GM23338 (cell line): Measurements from ENCODE around the gene TMEM204. TPM values are rescaled to one million over a fixed set of nuclear protein-coding genes. Genes with fewer than 3 reads are reported as not detected.

ENCODE experiments used
- ATAC-seq: fragments of 200-7000 bp; cut with Tn5 transposase; 3 replicates; pipeline ENCODE4 v1.9.1; 2020
- DNase-seq: peaks from one replicate; pipeline ENCODE4 v3.0.0-alpha.2; 2015; ENCODE audit warnings: low spot score
- H2AFZ ChIP-seq: fragments of 200-600 bp; sonication (generic); 2 replicates; pipeline ENCODE4 v1.8.0; 2016; ENCODE audit warnings: antibody characterized with exemption, mild to moderate bottlenecking, moderate library complexity
- H3F3A ChIP-seq: fragments of 200-600 bp; sonication (generic); replicated peaks from 2 replicates; pipeline ENCODE4 v1.8.0; 2017; ENCODE audit warnings: antibody characterized with exemption, mixed run types, low read depth
- H3K27ac ChIP-seq: fragments of 200-600 bp; sonication (generic); 2 replicates; pipeline ENCODE4 v1.6.1; 2016; ENCODE audit warnings: low read depth
- H3K27me3 ChIP-seq: fragments of 200-600 bp; sonication (generic); 2 replicates; pipeline ENCODE4 v1.8.0; 2016; ENCODE audit warnings: mild to moderate bottlenecking, mixed run types, moderate library complexity; ENCODE audit not compliant: insufficient read depth
- H3K36me3 ChIP-seq: fragments of 200-600 bp; sonication (generic); 2 replicates; pipeline ENCODE4 v1.8.0; 2016; ENCODE audit warnings: mild to moderate bottlenecking; ENCODE audit not compliant: insufficient read depth
- H3K4me1 ChIP-seq: fragments of 200-600 bp; sonication (generic); 2 replicates; pipeline ENCODE4 v1.8.0; 2016; ENCODE audit warnings: mild to moderate bottlenecking, moderate library complexity; ENCODE audit not compliant: insufficient read depth
- H3K4me2 ChIP-seq: fragments of 200-600 bp; sonication (generic); 2 replicates; pipeline ENCODE4 v1.7.1; 2017; ENCODE audit warnings: mixed run types
- H3K4me3 ChIP-seq: fragments of 200-600 bp; sonication (generic); 2 replicates; pipeline ENCODE4 v1.6.1; 2016; ENCODE audit warnings: mixed run types
- H3K79me2 ChIP-seq: fragments of 200-600 bp; sonication (generic); replicated peaks from 2 replicates; pipeline ENCODE4 v1.8.0; 2017; ENCODE audit warnings: mild to moderate bottlenecking; ENCODE audit not compliant: insufficient read depth
- H3K9me2 ChIP-seq: fragments of 200-600 bp; sonication (generic); 2 replicates; pipeline ENCODE4 v1.8.0; 2017; ENCODE audit not compliant: insufficient read depth
- H4K20me1 ChIP-seq: fragments of 200-600 bp; sonication (generic); replicated peaks from 2 replicates; pipeline ENCODE4 v1.8.0; 2017; ENCODE audit warnings: mild to moderate bottlenecking; ENCODE audit not compliant: insufficient read depth
- H3K27ac Mint-ChIP-seq: 2 replicates; pipeline ENCODE4 v1.8.0; 2020; ENCODE audit warnings: inconsistent platforms, mild to moderate bottlenecking, moderate library complexity, mixed read lengths
- H3K27me3 Mint-ChIP-seq: 3 replicates; pipeline ENCODE4 v1.8.0; 2022; ENCODE audit warnings: low read depth, mild to moderate bottlenecking, moderate library complexity, mixed read lengths, inconsistent platforms; ENCODE audit not compliant: insufficient read depth, poor library complexity
- H3K36me3 Mint-ChIP-seq: 3 replicates; pipeline ENCODE4 v1.8.0; 2021; ENCODE audit warnings: low read depth, mild to moderate bottlenecking, inconsistent platforms, moderate library complexity, mixed read lengths
- H3K4me1 Mint-ChIP-seq: 3 replicates; pipeline ENCODE4 v1.8.0; 2020; ENCODE audit warnings: mild to moderate bottlenecking, inconsistent platforms, mixed read lengths
- H3K4me3 Mint-ChIP-seq: 3 replicates; pipeline ENCODE4 v1.8.0; 2021; ENCODE audit warnings: moderate library complexity, mild to moderate bottlenecking, inconsistent platforms, mixed read lengths
- H3K9me3 Mint-ChIP-seq: 3 replicates; pipeline ENCODE4 v1.8.0; 2020; ENCODE audit warnings: moderate library complexity, mild to moderate bottlenecking, inconsistent platforms, mixed read lengths
- CREB1 ChIP-seq: fragments of 250-450 bp; sonication (Bioruptor Pico); IDR thresholded peaks from 2 replicates; pipeline ENCODE4 v1.5.0; 2020; ENCODE audit warnings: low read depth, mild to moderate bottlenecking, moderate library complexity
- CTCF ChIP-seq, 2 experiments: fragments of 200-600 bp in 1 of 2; sonication (generic) in 1 of 2; conservative IDR thresholded peaks; 2 replicates each; pipeline versions ENCODE4 v1.5.1 to v1.6.1; 2016 to 2017; ENCODE audit warnings: antibody characterized with exemption in 2 of 2, low read depth in 2 of 2, mild to moderate bottlenecking in 2 of 2, moderate library complexity in 1 of 2
- ETS1 ChIP-seq: IDR thresholded peaks from 2 replicates; pipeline ENCODE4 v1.6.1; 2016; ENCODE audit warnings: antibody characterized with exemption
- EZH2 ChIP-seq: fragments of 200-600 bp; sonication (generic); IDR thresholded peaks from one replicate; pipeline ENCODE4 v1.8.0; 2017; ENCODE audit warnings: antibody characterized with exemption, mild to moderate bottlenecking, low read depth; ENCODE audit not compliant: unreplicated experiment
- EZH2phosphoT487 ChIP-seq: fragments of 200-600 bp; sonication (generic); IDR thresholded peaks from one replicate; pipeline ENCODE4 v1.8.1; 2018; ENCODE audit warnings: antibody characterized with exemption; ENCODE audit not compliant: unreplicated experiment
- JUNB ChIP-seq: IDR thresholded peaks from one replicate; pipeline ENCODE4 v1.6.1; 2016; ENCODE audit warnings: antibody characterized with exemption; ENCODE audit not compliant: unreplicated experiment
- NANOG ChIP-seq: IDR thresholded peaks from 2 replicates; pipeline ENCODE4 v1.6.1; 2016; ENCODE audit warnings: antibody characterized with exemption, borderline replicate concordance
- POLR2AphosphoS5 ChIP-seq: IDR thresholded peaks from 2 replicates; pipeline ENCODE4 v1.6.1; 2016; ENCODE audit warnings: antibody characterized with exemption, low read depth
- REST ChIP-seq: IDR thresholded peaks from one replicate; pipeline ENCODE4 v1.6.1; 2018; ENCODE audit warnings: antibody characterized with exemption; ENCODE audit not compliant: unreplicated experiment
- STAT1 ChIP-seq: IDR thresholded peaks from one replicate; pipeline ENCODE4 v1.6.1; 2016; ENCODE audit warnings: antibody characterized with exemption; ENCODE audit not compliant: unreplicated experiment
- ZNF114 ChIP-seq: fragments of 250-450 bp; sonication (Bioruptor Pico); IDR thresholded peaks from 2 replicates; pipeline ENCODE4 v1.5.0; 2020; ENCODE audit warnings: mild to moderate bottlenecking, moderate library complexity
- ZNF331 ChIP-seq: fragments of 250-450 bp; sonication (Bioruptor Pico); IDR thresholded peaks from 2 replicates; pipeline ENCODE4 v1.5.0; 2020; ENCODE audit warnings: low read depth, mild to moderate bottlenecking, moderate library complexity
- ZNF462 ChIP-seq: fragments of 250-450 bp; sonication (Bioruptor Pico); IDR thresholded peaks from 2 replicates; pipeline ENCODE4 v1.5.0; 2020; ENCODE audit warnings: mild to moderate bottlenecking, moderate library complexity
- polyA plus RNA-seq: library from polyadenylated mRNA; unstranded; fragments of >200 nt; fragmentation: Nextera tagmentation; extraction: Ambion mirVana; gene quantifications from 2 replicates; pipeline ENCODE4 v1.2.1, GENCODE V29; 2016
- total RNA-seq: library from RNA; depleted of rRNA; stranded (reverse); fragments of >200 nt; shearing (Covaris generic); gene quantifications from 2 replicates; pipeline ENCODE4 v1.2.3, GENCODE V29; 2014

TMEM204 gene
- total and polyA plus RNA-seq, 2 experiments from 2014 or later, result 0.14 to 0.21 TPM

GRCh38 chr16:1572673-1573072 lies 39.2 kb downstream of the TMEM204 start (continued):
- TF ChIP-seq CTCF (conservative IDR thresholded peaks at IDR 0.05; ENCODE audit: low read depth in 2 of 2) (no peak), ZNF331 (CRISPR knock-in tag) (no peak)

GRCh38 chr16:1573301-1573700 lies 39.8 kb downstream of the TMEM204 start:
- Mint-ChIP-seq H3K27me3 (peaks cover 4% of the 10 kb centered on the region), H3K4me1 (no peaks in the 10 kb centered on the region), H3K27ac (no peak overlapping the region), H3K9me3 (peaks cover 4% of the 10 kb centered on the region; the same call in 1 of the 3 replicates), H3K4me3 (no peak overlapping the region), H3K36me3 (peaks cover 26% of the 10 kb centered on the region)
- Histone ChIP-seq H2AFZ (no peak overlapping the region), H3K27ac (no peak overlapping the region), H3F3A (no peaks in the 10 kb centered on the region), H3K79me2 (no peaks in the 10 kb centered on the region), H3K4me3 (no peak overlapping the region), H3K9me2 (no peaks in the 10 kb centered on the region), H4K20me1 (no peaks in the 10 kb centered on the region), H3K4me1 (no peaks in the 10 kb centered on the region), H3K4me2 (no peak overlapping the region), H3K27me3 (no peaks in the 10 kb centered on the region), H3K36me3 (no peaks in the 10 kb centered on the region)
- no peak for DNase-seq
- no peak for ATAC-seq
- TF ChIP-seq EZH2 (no peak), ZNF114 (CRISPR knock-in tag) (no peak), NANOG (no peak), JUNB (no peak), ZNF331 (CRISPR knock-in tag) (no peak), CREB1 (CRISPR knock-in tag) (no peak), ETS1 (no peak), ZNF462 (CRISPR knock-in tag) (no peak), EZH2phosphoT487 (no peak), POLR2AphosphoS5 (no peak), REST (no peak), STAT1 (no peak)
